Esophagus squamous epithelium (tissue), 4 donors: ENCODE results near the gene BCAM.

ENCODE experiments used
- POLR2A ChIP-seq, 4 donors: fragments of 450-650 bp; IDR thresholded peaks; one replicate each; pipeline ENCODE4 v1.6.1; 2017; ENCODE audit warnings: antibody characterized with exemption in 4 of 4, mild to moderate bottlenecking in 4 of 4, moderate library complexity in 3 of 4
- TF ChIP-seq, protein P1 (sequence below), 6 experiments: fragments of 450-650 bp in 4 of 6; fragments of 200-600 bp in 2 of 6; sonication (generic) in 2 of 6; IDR thresholded peaks; one replicate each; pipeline ENCODE4 v1.5.1; 2016 to 2019; ENCODE audit warnings: antibody characterized with exemption in 6 of 6, mild to moderate bottlenecking in 4 of 6, moderate library complexity in 4 of 6

DNA sequence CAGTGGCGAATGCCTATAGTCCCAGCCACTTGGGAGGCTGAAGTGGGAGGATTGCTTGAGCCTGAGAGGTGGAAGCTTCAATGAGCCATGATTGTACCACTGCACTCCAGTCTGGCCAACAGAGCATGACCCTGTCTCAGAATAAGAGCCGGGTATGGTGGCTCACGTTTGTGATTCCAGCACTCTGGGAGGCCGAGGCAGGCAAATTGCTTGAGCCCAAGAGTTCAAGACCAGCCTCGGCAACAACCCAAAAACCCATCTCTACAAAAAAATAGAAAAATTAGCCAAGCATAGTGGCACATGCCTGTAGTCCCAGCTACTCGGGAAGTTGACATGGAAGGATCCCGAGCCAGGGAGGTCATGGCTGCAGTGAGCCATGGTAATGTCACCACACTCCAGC, 31.9 kb downstream of the BCAM start:
- TF ChIP-seq, protein P1, sequence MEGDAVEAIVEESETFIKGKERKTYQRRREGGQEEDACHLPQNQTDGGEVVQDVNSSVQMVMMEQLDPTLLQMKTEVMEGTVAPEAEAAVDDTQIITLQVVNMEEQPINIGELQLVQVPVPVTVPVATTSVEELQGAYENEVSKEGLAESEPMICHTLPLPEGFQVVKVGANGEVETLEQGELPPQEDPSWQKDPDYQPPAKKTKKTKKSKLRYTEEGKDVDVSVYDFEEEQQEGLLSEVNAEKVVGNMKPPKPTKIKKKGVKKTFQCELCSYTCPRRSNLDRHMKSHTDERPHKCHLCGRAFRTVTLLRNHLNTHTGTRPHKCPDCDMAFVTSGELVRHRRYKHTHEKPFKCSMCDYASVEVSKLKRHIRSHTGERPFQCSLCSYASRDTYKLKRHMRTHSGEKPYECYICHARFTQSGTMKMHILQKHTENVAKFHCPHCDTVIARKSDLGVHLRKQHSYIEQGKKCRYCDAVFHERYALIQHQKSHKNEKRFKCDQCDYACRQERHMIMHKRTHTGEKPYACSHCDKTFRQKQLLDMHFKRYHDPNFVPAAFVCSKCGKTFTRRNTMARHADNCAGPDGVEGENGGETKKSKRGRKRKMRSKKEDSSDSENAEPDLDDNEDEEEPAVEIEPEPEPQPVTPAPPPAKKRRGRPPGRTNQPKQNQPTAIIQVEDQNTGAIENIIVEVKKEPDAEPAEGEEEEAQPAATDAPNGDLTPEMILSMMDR (IDR thresholded peaks at IDR 0.05) = no peak
- TF ChIP-seq POLR2A (IDR thresholded peaks at IDR 0.05) = no peak
